Kidney epithelial cell (primary cell): ENCODE measurements around the gene PSMC3. TPM values are rescaled to one million over a fixed set of nuclear protein-coding genes. Genes with fewer than 3 reads are reported as not detected.

ENCODE experiments used
- DNase-seq: peaks from one replicate; pipeline ENCODE4 v3.0.0-alpha.2; 2010; ENCODE audit warnings: low read depth
- H3K27me3 ChIP-seq: 2 replicates; pipeline ENCODE4 v1.6.0; 2011; ENCODE audit warnings: low read length; ENCODE audit not compliant: control insufficient read depth, insufficient read depth
- H3K36me3 ChIP-seq: 2 replicates; pipeline ENCODE4 v1.5.1; 2011; ENCODE audit warnings: low read length; ENCODE audit not compliant: control insufficient read depth, insufficient read depth
- H3K4me3 ChIP-seq: 2 replicates; pipeline ENCODE4 v1.5.1; 2011; ENCODE audit warnings: low read depth, mild to moderate bottlenecking, control low read depth, low read length
- total RNA-seq: library from RNA; depleted of rRNA; stranded (reverse); fragments of >200 nt; gene quantifications from 2 replicates; pipeline ENCODE4 v1.2.3, GENCODE V29; 2015
- TF ChIP-seq, protein P1 (sequence below): IDR thresholded peaks from 2 replicates; pipeline ENCODE4 v1.5.1; 2011; ENCODE audit warnings: mild to moderate bottlenecking, moderate library complexity, low read length, control low read depth, inconsistent platforms; ENCODE audit not compliant: insufficient read depth, poor library complexity, severe bottlenecking

Gene PSMC3
- total RNA-seq, 1 donor from 2014 or later: 126 TPM

DNA sequence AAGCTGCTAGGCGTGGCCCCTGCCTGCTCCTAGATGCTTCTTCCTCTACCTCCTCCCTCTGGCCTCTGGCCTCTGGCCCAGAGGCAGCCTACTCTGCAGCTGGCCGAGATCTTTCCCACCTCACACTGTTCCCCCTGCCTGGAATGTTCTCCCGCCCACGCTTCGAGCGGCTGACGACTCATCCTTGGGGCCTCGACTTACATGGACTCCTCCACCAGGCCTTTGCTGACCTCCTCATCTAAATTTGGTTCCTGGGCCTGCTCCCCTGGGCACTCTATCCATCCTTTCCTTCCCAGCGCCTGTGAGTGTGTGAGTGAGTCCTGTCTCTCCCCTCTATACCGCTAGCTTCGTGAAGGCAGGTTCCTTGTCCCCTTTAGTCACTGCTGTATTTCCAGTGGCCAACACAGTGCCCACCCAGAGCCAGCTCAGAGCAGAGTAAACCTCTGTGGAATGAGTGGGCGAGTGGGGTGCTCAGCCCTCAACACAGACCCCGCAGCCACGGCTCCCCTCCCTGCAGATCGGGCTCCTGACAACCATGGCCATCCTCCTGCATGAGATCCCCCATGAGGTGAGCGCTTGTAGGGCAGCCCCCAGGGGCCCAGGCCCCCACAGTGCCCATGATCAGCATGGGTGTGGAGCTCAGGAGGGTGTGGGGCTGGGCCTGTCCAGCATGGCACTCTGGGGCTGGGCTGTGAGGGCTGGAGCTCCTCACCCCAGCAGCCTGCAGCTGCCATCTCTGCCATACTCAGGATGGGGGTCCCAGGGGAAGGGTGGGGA is 12.1 kb downstream of the PSMC3 start:
- no peak for DNase-seq
- no peaks in the 10 kb centered on the region for H3K27me3 ChIP-seq
- no peak overlapping the region for H3K4me3 ChIP-seq
- TF ChIP-seq, protein P1, sequence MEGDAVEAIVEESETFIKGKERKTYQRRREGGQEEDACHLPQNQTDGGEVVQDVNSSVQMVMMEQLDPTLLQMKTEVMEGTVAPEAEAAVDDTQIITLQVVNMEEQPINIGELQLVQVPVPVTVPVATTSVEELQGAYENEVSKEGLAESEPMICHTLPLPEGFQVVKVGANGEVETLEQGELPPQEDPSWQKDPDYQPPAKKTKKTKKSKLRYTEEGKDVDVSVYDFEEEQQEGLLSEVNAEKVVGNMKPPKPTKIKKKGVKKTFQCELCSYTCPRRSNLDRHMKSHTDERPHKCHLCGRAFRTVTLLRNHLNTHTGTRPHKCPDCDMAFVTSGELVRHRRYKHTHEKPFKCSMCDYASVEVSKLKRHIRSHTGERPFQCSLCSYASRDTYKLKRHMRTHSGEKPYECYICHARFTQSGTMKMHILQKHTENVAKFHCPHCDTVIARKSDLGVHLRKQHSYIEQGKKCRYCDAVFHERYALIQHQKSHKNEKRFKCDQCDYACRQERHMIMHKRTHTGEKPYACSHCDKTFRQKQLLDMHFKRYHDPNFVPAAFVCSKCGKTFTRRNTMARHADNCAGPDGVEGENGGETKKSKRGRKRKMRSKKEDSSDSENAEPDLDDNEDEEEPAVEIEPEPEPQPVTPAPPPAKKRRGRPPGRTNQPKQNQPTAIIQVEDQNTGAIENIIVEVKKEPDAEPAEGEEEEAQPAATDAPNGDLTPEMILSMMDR: no peak
- H3K36me3 ChIP-seq: peaks cover 8% of the 10 kb centered on the region

DNA sequence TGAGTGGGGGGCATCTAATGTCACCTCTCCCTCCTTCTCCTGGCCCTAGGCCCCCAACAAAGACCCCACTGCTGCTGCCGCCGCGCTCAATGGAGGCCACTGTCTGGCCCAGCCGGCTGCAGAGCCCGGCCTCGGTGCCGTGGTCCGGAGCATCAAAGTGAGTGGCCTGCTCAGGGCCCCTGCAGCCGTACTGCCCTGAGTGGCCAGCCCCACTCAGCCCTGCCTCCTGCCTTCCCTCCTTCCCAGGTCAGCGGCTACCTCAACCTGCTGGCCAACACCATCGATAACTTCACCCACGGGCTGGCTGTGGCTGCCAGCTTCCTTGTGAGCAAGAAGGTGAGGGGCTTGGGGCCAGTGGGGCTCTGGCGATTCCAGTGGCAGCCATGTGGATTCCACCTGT is 12.9 kb downstream of the PSMC3 start:
- TF ChIP-seq, protein P1: no peak
- Histone ChIP-seq H3K4me3 (no peak overlapping the region), H3K27me3 (no peaks in the 10 kb centered on the region), H3K36me3 (peaks cover 4% of the 10 kb centered on the region)
- DNase-seq: no peak

DNA sequence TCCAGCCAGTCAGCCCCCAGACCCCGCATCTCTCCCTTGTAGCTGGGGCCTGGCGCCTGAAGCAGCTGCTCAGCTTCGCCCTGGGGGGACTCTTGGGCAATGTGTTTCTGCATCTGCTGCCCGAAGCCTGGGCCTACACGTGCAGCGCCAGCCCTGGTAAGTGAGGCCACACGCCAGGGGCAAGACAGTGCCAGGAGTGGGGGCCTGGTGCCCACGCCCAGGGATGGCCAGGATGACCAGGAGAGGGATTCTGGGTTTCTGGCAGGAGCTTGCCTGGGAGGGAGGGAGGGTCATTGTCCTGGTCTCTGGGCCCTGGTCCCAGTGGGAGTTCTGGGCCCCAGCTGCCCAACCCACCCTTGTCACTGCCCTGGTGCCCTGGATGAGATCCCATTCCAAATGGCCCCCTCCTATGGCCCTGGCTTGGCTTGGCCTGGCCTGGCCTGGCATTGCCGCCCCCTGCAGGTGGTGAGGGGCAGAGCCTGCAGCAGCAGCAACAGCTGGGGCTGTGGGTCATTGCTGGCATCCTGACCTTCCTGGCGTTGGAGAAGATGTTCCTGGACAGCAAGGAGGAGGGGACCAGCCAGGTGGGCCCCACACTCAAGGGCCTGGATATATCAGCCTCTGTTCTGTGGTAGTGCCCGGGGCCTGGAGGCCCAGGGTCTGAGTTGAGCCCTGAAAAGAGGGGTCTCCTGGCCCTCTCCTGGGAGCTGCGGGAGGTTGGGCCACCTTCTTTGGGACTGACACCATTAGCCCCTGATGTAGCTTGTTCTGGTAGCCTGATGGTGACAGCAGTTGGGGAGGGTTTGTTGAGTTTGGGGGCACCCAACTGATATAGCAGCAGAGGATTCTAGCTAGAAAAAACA is 14.1 kb downstream of the PSMC3 start:
- Histone ChIP-seq H3K27me3 (no peaks in the 10 kb centered on the region), H3K36me3 (peaks cover 3% of the 10 kb centered on the region), H3K4me3 (no peak overlapping the region)
- TF ChIP-seq, protein P1: peak; percentile 88
- no peak for DNase-seq

DNA sequence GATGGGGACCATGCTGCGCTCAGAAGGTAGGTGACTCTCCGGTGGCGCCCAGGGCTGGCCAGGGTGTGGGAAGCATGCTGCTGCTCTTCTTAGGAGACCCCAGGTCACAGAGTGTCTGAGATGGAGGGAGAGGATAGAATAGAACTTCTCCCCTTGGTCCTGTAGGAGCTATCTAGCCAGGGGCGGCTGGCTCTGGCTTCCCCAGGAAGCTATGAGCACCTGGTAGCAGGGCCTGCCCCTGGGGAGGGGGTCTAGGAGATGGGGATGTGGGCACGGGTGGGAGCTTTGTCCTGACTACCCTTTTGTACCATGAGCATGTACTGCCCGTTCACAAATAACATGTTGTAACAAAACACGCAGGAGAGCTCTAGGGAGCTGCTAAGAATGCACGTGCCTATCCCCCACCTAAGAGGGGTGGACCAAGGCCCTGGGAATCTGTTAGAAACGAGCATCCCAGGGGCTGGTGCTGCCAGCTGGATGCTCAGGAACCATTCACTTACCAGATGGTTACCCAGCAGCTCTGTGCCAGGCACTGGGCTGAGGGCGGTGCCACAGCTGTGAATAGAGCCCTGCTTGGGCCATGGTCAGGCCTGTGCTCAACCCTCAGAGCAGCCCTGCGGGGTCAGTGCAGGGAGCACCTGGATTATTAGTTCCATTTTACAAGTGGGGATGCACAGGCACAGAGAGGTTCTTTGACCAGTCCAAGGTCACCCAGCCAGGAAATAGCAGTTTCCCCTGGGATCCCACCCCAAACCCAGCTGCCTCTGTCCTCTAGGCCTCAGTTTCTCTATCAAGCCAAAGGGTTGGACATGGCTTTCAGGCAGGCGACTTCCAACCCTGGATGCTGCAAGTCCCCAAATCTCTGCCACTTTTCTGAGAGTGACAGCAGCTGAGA is 15.6 kb downstream of the PSMC3 start:
- no peak for DNase-seq
- Histone ChIP-seq H3K4me3 (no peak overlapping the region), H3K27me3 (no peaks in the 10 kb centered on the region), H3K36me3 (peaks cover 3% of the 10 kb centered on the region)
- TF ChIP-seq, protein P1: no peak

DNA sequence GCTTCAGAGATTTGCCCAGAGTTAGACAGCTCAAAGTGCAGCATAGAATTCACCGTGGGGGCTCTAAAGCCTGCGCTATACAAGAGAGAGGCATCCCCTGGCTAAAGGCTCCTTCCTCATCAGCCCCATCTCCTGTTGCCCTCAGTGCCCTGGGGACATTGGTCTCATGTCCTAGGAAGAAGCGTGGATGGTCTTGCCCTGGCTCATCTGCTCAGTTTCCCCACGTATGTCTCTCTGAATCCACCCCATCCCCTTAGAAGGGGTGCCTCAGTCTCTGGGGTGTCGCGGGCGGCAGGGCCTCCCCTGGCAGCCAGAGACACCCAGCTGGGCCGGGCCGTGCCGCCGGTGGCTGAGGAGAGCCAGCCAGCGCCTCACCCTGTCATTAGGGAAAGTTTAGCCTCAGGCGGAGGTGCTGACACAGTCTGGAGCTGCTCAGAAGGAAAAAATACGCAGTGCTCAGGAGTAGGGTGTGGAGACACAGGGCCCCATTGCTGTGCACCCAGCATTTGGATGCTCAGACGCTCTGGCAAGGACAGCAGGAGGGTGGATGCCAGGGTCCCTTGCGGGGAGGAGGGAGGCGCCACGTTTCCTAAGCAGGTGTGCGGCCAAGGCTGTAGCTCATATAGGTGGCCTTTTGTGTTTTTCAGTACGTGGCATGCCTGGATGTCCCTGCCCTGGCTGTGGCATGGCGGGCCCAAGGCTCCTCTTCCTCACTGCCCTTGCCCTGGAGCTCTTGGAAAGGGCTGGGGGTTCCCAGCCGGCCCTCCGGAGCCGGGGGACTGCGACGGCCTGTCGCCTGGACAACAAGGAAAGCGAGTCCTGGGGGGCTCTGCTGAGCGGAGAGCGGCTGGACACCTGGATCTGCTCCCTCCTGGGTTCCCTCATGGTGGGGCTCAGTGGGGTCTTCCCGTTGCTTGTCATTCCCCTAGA is 16.5 kb downstream of the PSMC3 start:
- DNase-seq: no peak
- TF ChIP-seq, protein P1: no peak
- Histone ChIP-seq H3K27me3 (no peaks in the 10 kb centered on the region), H3K4me3 (peak overlapping the region; percentile 80), H3K36me3 (peaks cover 2% of the 10 kb centered on the region)
